Gastroesophageal sphincter (tissue), 4 donors: Measurements from ENCODE around the gene SKIC8. TPM values are rescaled to one million over a fixed set of nuclear protein-coding genes. Genes with fewer than 3 reads are reported as not detected.

Source experiments
- ATAC-seq: fragments of 150-250 bp; one replicate; pipeline ENCODE4 v1.9.1; 2016; ENCODE audit warnings: mild to moderate bottlenecking, moderate library complexity
- H3K27ac ChIP-seq, 4 donors: fragments of 200-600 bp; sonication (generic) in 3 of 4; 1 replicate in 3 of 4; 2 replicates in 1 of 4; pipeline ENCODE4 v1.5.1; 2016 to 2019
- H3K27me3 ChIP-seq: fragments of 200-600 bp; sonication (generic); one replicate; pipeline ENCODE4 v1.5.1; 2019
- H3K36me3 ChIP-seq, 2 donors: fragments of 200-600 bp; sonication (generic); one replicate each; pipeline ENCODE4 v1.5.1; 2019; ENCODE audit warnings: control low read depth in 1 of 2
- H3K4me1 ChIP-seq, 3 donors: fragments of 200-600 bp; sonication (generic); 1 replicate in 2 of 3; 2 replicates in 1 of 3; pipeline ENCODE4 v1.5.1; 2016 to 2019; ENCODE audit warnings: control low read depth in 2 of 3
- H3K4me3 ChIP-seq, 2 donors: fragments of 200-600 bp; sonication (generic); one replicate each; pipeline ENCODE4 v1.5.1; 2019; ENCODE audit warnings: mild to moderate bottlenecking in 1 of 2, moderate library complexity in 1 of 2
- H3K9me3 ChIP-seq, 3 donors: fragments of 200-600 bp; sonication (generic); one replicate each; pipeline ENCODE4 v1.5.1; 2017 to 2019; ENCODE audit warnings: control low read depth in 2 of 3
- EP300 ChIP-seq: sonication (generic); formaldehyde crosslinking; IDR thresholded peaks from one replicate; pipeline ENCODE4 v1.6.1; 2017; ENCODE audit warnings: antibody characterized with exemption, mild to moderate bottlenecking
- POLR2A ChIP-seq, 2 donors: fragments of 450-650 bp; IDR thresholded peaks; one replicate each; pipeline ENCODE4 v1.6.1; 2017; ENCODE audit warnings: antibody characterized with exemption in 2 of 2, mild to moderate bottlenecking in 2 of 2, moderate library complexity in 1 of 2
- POLR2AphosphoS5 ChIP-seq: sonication (generic); formaldehyde crosslinking; IDR thresholded peaks from one replicate; pipeline ENCODE4 v1.6.1; 2017; ENCODE audit warnings: antibody characterized with exemption
- WGBS, 2 donors: methylation state at CpG; one replicate each; pipeline ENCODE4 v1.1.5; 2018; ENCODE audit warnings: low coverage in 1 of 2; 5-methylcytosine and 5-hydroxymethylcytosine counted together
- total RNA-seq, 4 donors: library from RNA; depleted of rRNA; stranded (reverse); fragments of >200 nt; gene quantifications; one replicate each; pipeline ENCODE4 v1.1.0, GENCODE V29; 2016
- TF ChIP-seq, protein P1 (sequence below), 4 experiments: fragments of 200-600 bp in 2 of 4; fragments of 450-650 bp in 2 of 4; sonication (generic) in 1 of 4; IDR thresholded peaks; one replicate each; pipeline ENCODE4 v1.5.1; 2017 to 2019; ENCODE audit warnings: antibody characterized with exemption in 4 of 4, mild to moderate bottlenecking in 2 of 4, moderate library complexity in 2 of 4

Gene SKIC8
- total RNA-seq, 4 donors from 2014 or later, result 31.1 to 59.0 (median 44.4) TPM

- no peak overlapping the region for H3K4me3 ChIP-seq
- WGBS, 2 donors, result 88 to 92% methylated on average over 1 of the region's 1 CpG
- peaks cover 0 to 3% (median 0%) of the 10 kb centered on the region in 3 donors for H3K4me1 ChIP-seq
- H3K9me3 ChIP-seq, result no peaks in the 10 kb centered on the region
- H3K36me3 ChIP-seq, result peaks cover 0 to 78% of the 10 kb centered on the region in 2 donors
- no peaks in the 10 kb centered on the region for H3K27me3 ChIP-seq
- no peak for TF ChIP-seq POLR2A (IDR thresholded peaks at IDR 0.05)
- no peak for TF ChIP-seq POLR2AphosphoS5
- TF ChIP-seq EP300, result no peak
- TF ChIP-seq, protein P1, sequence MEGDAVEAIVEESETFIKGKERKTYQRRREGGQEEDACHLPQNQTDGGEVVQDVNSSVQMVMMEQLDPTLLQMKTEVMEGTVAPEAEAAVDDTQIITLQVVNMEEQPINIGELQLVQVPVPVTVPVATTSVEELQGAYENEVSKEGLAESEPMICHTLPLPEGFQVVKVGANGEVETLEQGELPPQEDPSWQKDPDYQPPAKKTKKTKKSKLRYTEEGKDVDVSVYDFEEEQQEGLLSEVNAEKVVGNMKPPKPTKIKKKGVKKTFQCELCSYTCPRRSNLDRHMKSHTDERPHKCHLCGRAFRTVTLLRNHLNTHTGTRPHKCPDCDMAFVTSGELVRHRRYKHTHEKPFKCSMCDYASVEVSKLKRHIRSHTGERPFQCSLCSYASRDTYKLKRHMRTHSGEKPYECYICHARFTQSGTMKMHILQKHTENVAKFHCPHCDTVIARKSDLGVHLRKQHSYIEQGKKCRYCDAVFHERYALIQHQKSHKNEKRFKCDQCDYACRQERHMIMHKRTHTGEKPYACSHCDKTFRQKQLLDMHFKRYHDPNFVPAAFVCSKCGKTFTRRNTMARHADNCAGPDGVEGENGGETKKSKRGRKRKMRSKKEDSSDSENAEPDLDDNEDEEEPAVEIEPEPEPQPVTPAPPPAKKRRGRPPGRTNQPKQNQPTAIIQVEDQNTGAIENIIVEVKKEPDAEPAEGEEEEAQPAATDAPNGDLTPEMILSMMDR (IDR thresholded peaks at IDR 0.05), result no peak
- no peak overlapping the region for H3K27ac ChIP-seq
- no peak for ATAC-seq
These were observed 7.2 kb downstream of the SKIC8 start for GRCh38 chr15:78292219-78292618.

DNA sequence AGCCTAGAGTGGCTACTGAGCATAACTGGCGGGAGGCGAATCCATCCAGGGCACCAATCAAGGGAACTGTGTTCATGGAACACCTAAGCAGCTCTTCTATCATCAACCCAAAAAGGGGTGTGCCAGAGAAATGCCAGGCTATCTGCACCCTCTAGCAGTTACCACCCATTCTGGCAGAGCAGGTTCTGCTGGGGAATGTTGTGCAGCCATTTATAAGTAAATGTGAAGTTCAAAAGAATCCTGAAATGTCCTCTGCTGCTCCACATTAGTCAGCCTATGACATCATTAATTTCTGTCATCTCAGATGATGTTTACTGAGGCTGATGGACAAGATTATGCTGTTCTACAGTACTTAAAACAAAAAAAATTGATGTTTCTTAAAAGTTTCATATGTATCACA is 7.7 kb downstream of the SKIC8 start:
- TF ChIP-seq POLR2AphosphoS5 (no peak), POLR2A (IDR thresholded peaks at IDR 0.05) (no peak), EP300 (no peak)
- TF ChIP-seq, protein P1 (IDR thresholded peaks at IDR 0.05), result no peak
- 100% methylated on average over 2 of the region's 2 CpGs; no CpG with 5 or more reads in 1 of the 2 donors for WGBS, 2 donors
- Histone ChIP-seq H3K4me1 (no peaks in the 10 kb centered on the region), H3K9me3 (no peaks in the 10 kb centered on the region), H3K27me3 (no peaks in the 10 kb centered on the region), H3K36me3 (peaks cover 0 to 83% of the 10 kb centered on the region in 2 donors), H3K27ac (no peak overlapping the region), H3K4me3 (no peak overlapping the region)
- ATAC-seq, result no peak

DNA sequence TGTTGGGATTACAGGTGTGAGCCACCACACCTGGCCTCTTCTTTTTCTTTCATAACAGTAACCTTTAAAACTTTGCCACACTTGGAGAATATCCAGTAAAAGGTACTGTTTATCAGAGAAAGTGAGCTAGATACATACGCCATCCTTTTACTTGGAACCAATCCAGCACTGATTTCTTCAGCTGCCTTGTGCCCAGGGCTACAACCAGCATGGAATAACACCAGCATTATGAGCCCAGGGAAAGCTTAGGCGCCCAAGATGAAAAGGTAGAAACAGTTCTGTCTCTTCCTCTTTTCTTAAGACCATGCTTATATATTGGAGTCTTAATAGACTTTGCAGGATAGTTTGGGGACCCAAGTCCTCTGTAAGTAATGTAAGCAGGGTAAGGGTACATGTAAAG is 8.4 kb downstream of the SKIC8 start:
- Histone ChIP-seq H3K27ac (no peak overlapping the region), H3K9me3 (no peaks in the 10 kb centered on the region), H3K4me1 (no peaks in the 10 kb centered on the region), H3K27me3 (no peaks in the 10 kb centered on the region), H3K4me3 (no peak overlapping the region), H3K36me3 (peaks cover 0 to 90% of the 10 kb centered on the region in 2 donors)
- ATAC-seq, result no peak
- no peak for TF ChIP-seq EP300
- no peak for TF ChIP-seq POLR2AphosphoS5
- TF ChIP-seq POLR2A (IDR thresholded peaks at IDR 0.05), result no peak
- TF ChIP-seq, protein P1 (IDR thresholded peaks at IDR 0.05), result no peak
- 58% methylated on average over 2 of the region's 2 CpGs; no CpG with 5 or more reads in 1 of the 2 donors for WGBS, 2 donors

- H3K36me3 ChIP-seq, result peaks cover 0 to 98% of the 10 kb centered on the region in 2 donors
- 67 to 84% methylated on average over 3 of the region's 3 CpGs for WGBS, 2 donors
- TF ChIP-seq POLR2AphosphoS5 (no peak), EP300 (no peak), POLR2A (IDR thresholded peaks at IDR 0.05) (no peak)
- TF ChIP-seq, protein P1 (IDR thresholded peaks at IDR 0.05), result no peak
These were observed 9.2 kb downstream of the SKIC8 start for GRCh38 chr15:78290222-78290621.

GRCh38 chr15:78284758-78285157 is 14.7 kb downstream of the SKIC8 start:
- Histone ChIP-seq H3K4me3 (no peak overlapping the region), H3K27me3 (no peaks in the 10 kb centered on the region), H3K4me1 (no peaks in the 10 kb centered on the region), H3K9me3 (no peaks in the 10 kb centered on the region), H3K27ac (no peak overlapping the region), H3K36me3 (peaks cover 0 to 100% of the 10 kb centered on the region in 2 donors)
- TF ChIP-seq POLR2A (IDR thresholded peaks at IDR 0.05) (no peak), POLR2AphosphoS5 (no peak)
- TF ChIP-seq, protein P1 (IDR thresholded peaks at IDR 0.05), result no peak
- WGBS, 2 donors, result 100% methylated on average over 1 to 2 of the region's 4 CpGs
- ATAC-seq, result no peak

More at GRCh38 chr15:78290222-78290621, 9.2 kb downstream of the SKIC8 start:
- H3K9me3 ChIP-seq, result no peaks in the 10 kb centered on the region
- no peak overlapping the region for H3K4me3 ChIP-seq
- H3K27ac ChIP-seq, result no peak overlapping the region
- no peak for ATAC-seq
- H3K4me1 ChIP-seq, result no peaks in the 10 kb centered on the region
- no peaks in the 10 kb centered on the region for H3K27me3 ChIP-seq
